Measurements from ENCODE around the gene SEMA7A. TPM values are rescaled to one million over a fixed set of nuclear protein-coding genes. Genes with fewer than 3 reads are reported as not detected.
A peak's percentile ranks its signal among the peaks of the same experiment; 100 is the strongest.

SEMA7A gene
- total RNA-seq, 1 experiment from 2014 or later: 38.1 TPM

DNA sequence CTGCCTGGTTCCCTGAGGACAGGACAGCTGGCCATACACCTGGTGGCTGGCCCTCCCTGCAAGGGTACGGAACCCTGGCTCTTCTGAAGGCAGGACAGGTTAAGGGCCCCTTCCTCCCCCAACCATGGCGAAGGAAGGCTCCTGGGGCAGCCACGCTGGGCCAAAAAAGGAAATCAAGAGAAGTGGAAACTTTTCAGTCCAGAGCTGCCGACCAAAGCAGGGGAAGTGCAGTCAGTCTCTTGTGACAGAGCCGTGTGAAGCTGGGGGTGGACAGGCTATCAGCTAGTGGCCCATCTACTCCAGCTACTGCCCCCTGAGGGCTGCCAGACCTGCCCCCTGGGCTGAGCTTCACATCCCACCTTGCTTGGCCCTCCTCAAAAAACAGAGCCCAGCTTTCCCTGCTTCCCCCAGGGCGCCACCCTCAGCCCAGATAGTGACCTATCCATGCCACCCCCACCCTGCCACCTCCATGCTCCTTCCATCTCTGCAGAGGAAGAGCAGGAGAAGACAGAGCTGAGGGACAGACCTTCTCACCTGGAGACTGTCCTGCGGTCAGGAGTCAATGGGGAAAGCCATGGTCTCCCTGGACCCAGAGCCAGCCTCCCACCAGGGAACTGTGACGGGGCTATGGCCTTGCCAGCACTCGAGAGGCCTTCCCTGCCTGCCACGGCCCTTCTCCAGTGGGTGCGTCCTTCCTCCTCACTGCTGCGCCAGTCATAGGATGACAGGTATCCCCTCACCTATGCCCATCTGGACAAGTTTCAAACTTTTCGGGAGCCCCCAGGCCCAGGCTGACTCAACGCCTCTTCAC is 4.6 kb downstream of the SEMA7A start:
- peaks cover 2% of the 10 kb centered on the region for H3K36me3 ChIP-seq (ENCODE audit: control insufficient read depth, insufficient read depth, low read length)
- H3K4me1 ChIP-seq: peaks cover 15% of the 10 kb centered on the region
- no peak overlapping the region for H3K4me3 ChIP-seq (ENCODE audit: low read depth, low read length)
- H3K4me1 Mint-ChIP-seq (ENCODE audit: low read depth, unreplicated experiment): peaks cover 38% of the 10 kb centered on the region
- ChIA-PET POLR2A (no interaction called here), CTCF (no interaction called here)
- H3K9me3 ChIP-seq: no peaks in the 10 kb centered on the region
- intact Hi-C loops (cut with micrococcal nuclease; ENCODE audit: unreplicated experiment): no loop called here
- no peaks in the 10 kb centered on the region for H3K27me3 ChIP-seq (replicated peaks; ENCODE audit: control insufficient read depth, insufficient read depth, low read length)
- H3K4me3 Mint-ChIP-seq (ENCODE audit: unreplicated experiment): no peak overlapping the region
- no peak for DNase-seq
- H3K9me3 Mint-ChIP-seq (ENCODE audit: unreplicated experiment): no peaks in the 10 kb centered on the region
- peaks cover 47% of the 10 kb centered on the region for H3K36me3 Mint-ChIP-seq (ENCODE audit: insufficient read depth, unreplicated experiment)
- no peaks in the 10 kb centered on the region for H3K27me3 Mint-ChIP-seq (ENCODE audit: insufficient read depth, unreplicated experiment)
- H3K27ac Mint-ChIP-seq (ENCODE audit: unreplicated experiment): no peak overlapping the region
- TF ChIP-seq CTCF (IDR thresholded peaks at IDR 0.05; ENCODE audit: insufficient read depth in 1 of 2, low read depth in 1 of 2, low read length in 1 of 2, severe bottlenecking in 1 of 2, unreplicated experiment in 1 of 2): no peak
- no TSS peak for BruUV-seq (replicated peaks)

GRCh38 chr15:74428442-74428787 is 5.3 kb downstream of the SEMA7A start:
- ChIA-PET CTCF (no interaction called here), POLR2A (no interaction called here)
- intact Hi-C loops (cut with micrococcal nuclease; ENCODE audit: unreplicated experiment): no loop called here
- Histone ChIP-seq H3K27me3 (replicated peaks; ENCODE audit: control insufficient read depth, insufficient read depth, low read length) (no peaks in the 10 kb centered on the region), H3K9me3 (no peaks in the 10 kb centered on the region), H3K4me1 (peaks cover 20% of the 10 kb centered on the region), H3K4me3 (ENCODE audit: low read depth, low read length) (no peak overlapping the region), H3K36me3 (ENCODE audit: control insufficient read depth, insufficient read depth, low read length) (peaks cover 2% of the 10 kb centered on the region)
- no peak for DNase-seq
- no TSS peak for BruUV-seq (replicated peaks)
- H3K27me3 Mint-ChIP-seq (ENCODE audit: insufficient read depth, unreplicated experiment): no peaks in the 10 kb centered on the region
- H3K27ac Mint-ChIP-seq (ENCODE audit: unreplicated experiment): peak overlapping the region; percentile 33
- H3K4me3 Mint-ChIP-seq (ENCODE audit: unreplicated experiment): no peak overlapping the region
- peaks cover 53% of the 10 kb centered on the region for H3K36me3 Mint-ChIP-seq (ENCODE audit: insufficient read depth, unreplicated experiment)
- H3K4me1 Mint-ChIP-seq (ENCODE audit: low read depth, unreplicated experiment): peaks cover 44% of the 10 kb centered on the region
- TF ChIP-seq CTCF (IDR thresholded peaks at IDR 0.05; ENCODE audit: insufficient read depth in 1 of 2, low read depth in 1 of 2, low read length in 1 of 2, severe bottlenecking in 1 of 2, unreplicated experiment in 1 of 2): no peak
- H3K9me3 Mint-ChIP-seq (ENCODE audit: unreplicated experiment): no peaks in the 10 kb centered on the region

DNA sequence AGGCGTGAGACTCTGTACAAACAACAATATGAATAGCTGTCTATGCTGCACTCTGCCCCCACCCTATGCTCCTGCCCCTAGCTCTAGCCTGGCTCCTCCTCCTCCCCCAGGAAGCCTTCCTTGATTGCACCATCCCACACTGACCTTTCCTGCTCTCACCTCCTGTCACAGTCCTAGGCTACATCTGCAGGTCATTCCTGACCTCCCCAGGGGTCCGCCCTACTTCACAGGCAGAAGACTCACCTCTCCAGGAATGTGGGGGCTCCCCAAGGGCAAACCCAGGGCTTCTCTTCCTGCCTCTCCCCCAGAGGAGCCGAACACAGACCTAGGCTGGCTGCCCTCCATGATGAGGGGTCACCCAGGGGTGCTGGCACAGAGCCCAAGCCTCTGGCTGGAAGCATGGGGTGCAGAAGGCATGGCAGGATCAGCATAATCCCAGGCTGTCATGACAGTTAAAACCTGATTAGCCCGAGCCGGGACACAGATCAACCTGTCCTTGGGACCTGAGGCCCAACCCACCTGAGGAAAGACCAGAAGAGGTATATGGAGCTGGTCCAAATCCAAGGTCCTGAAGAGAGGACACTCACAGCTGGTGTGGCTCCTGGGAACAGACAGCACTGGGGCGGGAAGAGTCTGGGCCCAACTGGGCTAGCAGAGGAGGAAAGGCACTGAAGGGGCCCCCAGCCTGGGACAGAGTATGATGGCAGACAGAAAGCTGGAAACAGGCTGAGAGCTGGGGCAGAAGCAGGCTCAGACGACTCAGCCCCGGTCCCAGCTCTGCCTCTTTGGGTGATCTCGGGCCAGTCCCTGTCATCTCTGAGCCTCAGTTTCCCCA is 5.9 kb downstream of the SEMA7A start:
- Mint-ChIP-seq H3K36me3 (ENCODE audit: insufficient read depth, unreplicated experiment) (peaks cover 55% of the 10 kb centered on the region), H3K4me3 (ENCODE audit: unreplicated experiment) (no peak overlapping the region), H3K27me3 (ENCODE audit: insufficient read depth, unreplicated experiment) (no peaks in the 10 kb centered on the region), H3K9me3 (ENCODE audit: unreplicated experiment) (no peaks in the 10 kb centered on the region), H3K4me1 (ENCODE audit: low read depth, unreplicated experiment) (peaks cover 50% of the 10 kb centered on the region), H3K27ac (ENCODE audit: unreplicated experiment) (peak overlapping the region; percentile 33)
- no peak for DNase-seq
- H3K4me3 ChIP-seq (ENCODE audit: low read depth, low read length): no peak overlapping the region
- ChIA-PET CTCF (no interaction called here), POLR2A (no interaction called here)
- H3K27me3 ChIP-seq (replicated peaks; ENCODE audit: control insufficient read depth, insufficient read depth, low read length): no peaks in the 10 kb centered on the region
- no TSS peak for BruUV-seq (replicated peaks)
- H3K9me3 ChIP-seq: no peaks in the 10 kb centered on the region
- intact Hi-C loops (cut with micrococcal nuclease; ENCODE audit: unreplicated experiment): no loop called here
- peaks cover 26% of the 10 kb centered on the region for H3K4me1 ChIP-seq
- TF ChIP-seq CTCF (IDR thresholded peaks at IDR 0.05; ENCODE audit: insufficient read depth in 1 of 2, low read depth in 1 of 2, low read length in 1 of 2, severe bottlenecking in 1 of 2, unreplicated experiment in 1 of 2): no peak
- peaks cover 2% of the 10 kb centered on the region for H3K36me3 ChIP-seq (ENCODE audit: control insufficient read depth, insufficient read depth, low read length)

All from Caco-2 (cell line).